GM18868 (cell line): ENCODE data around the gene WNT7B.
A peak's percentile ranks its signal among the peaks of the same experiment; 100 is the strongest.

Experiments
- ATAC-seq: cut with Tn5 transposase; IDR thresholded peaks from one replicate; pipeline ENCODE4 v1.9.1; 2021; ENCODE audit warnings: mild to moderate bottlenecking, moderate library complexity; ENCODE audit not compliant: unreplicated experiment

WNT7B gene

DNA sequence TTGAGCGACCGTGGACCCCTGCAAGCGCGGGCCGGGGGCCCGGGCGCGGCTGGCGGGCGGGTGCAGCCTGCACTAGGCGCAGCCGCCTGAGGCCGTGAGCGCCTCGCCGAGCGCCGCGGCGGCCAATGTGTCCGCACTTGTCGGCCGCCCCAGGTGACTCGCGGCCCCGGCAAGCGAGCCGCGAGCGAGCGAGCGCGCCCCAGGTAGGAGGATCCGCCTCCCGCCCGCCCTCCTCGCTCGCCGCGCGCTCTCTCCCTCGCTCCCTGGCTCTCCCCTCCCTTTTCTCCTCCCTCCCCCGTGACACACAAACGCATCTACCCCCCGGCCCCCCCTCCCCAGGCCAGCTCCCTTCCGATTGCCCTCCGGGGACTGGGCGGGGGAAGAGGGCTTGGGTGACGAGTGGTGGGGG, at the start of gene WNT7B:
Gene WNT7B, minus strand, starts transcription at position 160 of the 409 bp plus-strand sequence. CDS start 408 bp downstream, outside the sequence.
- no peak for ATAC-seq

DNA sequence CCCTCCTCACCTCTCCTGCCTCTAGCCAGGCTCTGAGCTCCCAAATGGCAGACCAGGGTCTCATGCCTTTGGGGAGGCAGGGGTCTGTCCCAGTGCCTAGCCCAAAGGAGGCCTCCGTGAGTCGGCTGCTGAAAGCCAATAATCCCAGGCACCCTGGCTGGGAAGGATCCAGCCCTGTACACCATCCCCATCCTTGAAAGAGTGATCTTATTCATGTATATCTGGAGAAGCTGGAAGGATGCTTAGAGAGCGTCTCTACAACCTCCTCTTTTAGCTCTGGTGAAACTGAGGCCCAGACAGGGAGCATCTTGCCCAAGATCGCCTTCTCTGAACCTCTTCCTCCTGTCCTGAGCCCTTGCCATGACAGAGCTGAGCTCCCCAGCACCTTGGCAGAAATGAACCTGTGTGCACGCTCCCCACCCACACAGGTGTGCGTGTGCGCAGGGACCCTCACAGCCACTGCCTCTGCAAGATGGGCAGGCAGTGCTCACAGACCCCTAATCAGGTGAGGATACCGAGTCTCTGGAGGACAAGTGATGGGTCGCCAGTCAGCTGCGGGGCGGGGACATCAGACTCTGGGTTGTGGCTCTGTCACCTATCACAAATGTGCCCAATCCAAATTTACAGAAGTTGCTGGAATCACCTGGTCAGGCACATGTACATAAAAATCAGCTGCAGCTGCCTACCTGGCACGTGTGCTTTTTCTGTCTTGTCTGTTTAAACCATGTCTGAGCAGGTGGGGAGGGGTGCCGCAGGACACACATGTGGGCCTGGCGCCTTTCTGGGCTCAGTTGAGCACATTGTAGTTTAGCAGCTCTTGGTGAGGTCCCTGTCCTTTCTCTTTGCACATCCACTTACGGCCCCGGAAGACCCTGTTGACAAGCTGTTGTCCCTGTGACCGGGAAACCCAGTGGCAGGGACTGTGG, 49.3 kb upstream of the WNT7B start:
- no peak for ATAC-seq

DNA sequence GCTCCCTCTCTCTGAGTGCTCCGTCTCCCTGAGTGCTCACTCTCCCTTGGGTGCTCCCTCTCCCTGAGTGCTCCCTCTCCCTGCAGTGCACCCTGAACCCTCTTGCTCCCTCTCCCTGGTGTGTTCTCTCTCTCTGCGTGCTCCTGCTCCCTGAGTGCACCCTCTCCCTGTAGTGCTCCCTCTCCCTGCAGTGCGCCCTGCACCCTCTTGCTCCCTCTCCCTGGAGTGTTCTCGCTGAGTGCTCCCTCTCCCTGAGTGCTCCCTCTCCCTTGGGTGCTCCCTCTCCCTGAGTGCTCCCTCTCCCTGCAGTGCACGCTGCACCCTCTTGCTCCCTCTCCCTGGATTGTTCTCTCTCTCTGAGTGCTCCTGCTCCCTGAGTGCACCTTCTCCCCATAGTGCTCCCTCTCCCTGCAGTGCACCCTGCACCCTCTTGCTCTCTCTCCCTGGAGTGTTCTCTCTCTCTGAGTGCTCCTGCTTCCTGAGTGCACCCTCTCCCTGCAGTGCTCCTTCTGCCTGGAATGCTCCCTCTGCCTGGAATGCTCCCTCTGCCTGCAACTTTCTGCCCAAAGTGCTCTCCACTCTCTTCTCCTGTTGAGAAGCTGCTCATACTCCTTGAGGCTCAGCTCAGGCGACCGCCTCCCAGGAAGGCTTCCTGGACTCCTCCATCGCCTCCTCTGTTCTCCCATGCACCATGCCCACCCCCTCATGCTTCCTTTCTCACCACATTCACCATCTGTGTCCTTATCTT, 48.4 kb upstream of the WNT7B start:
- ATAC-seq = no peak

DNA sequence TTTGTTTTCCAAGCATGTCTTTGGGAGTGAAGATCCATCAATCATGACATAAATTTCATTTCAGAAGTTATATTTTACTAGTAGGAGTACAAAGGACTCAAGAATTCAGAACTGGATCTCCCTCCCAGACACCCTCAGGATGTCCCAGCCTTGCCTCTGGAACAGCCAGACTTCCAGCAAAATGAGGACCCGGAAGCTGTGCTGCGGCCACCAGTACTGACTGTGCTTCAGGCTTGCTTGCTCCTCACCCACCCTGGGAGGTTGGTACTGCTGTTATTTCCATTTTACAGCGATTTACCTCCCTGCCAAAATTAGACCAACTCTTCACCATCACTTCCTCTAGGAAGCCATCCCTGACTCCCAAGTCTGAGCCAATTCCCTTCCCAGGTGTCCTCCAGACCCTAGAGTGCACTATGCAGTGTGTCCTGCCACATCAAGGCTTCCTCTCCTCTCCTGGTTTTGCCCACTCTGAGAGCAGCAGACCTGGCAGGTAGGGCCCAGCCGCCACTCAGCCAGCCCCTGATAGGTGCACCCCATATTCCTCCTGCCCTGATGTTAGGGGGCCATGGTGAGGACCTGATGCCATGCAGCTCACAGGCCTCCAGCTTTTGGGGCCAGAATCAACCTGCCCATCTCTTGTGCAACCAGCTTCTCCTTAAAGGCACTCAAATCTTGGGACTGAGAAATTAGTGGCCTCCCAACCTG, 47.3 kb upstream of the WNT7B start:
- ATAC-seq = no peak

DNA sequence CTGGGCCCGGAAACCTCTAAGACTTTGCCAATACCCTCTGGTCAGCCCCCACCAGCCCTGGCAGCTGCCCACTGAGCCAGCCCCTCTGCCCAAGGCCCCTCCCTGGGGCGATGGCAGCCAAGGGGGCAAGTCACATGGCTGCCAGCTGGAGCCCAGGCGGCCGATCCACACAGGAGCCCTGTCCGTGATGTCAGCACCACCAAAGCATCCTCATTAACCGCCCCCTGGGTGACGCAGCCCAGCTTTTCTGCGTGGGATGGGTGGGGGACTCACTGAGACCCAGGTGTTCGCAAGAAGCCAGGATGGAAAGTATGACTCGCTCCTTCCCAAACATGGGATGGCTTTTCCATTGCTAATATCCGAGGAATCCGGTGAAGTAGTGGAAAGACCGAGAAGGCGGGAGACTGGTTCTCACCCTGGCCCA, 46.6 kb upstream of the WNT7B start:
- no peak for ATAC-seq

DNA sequence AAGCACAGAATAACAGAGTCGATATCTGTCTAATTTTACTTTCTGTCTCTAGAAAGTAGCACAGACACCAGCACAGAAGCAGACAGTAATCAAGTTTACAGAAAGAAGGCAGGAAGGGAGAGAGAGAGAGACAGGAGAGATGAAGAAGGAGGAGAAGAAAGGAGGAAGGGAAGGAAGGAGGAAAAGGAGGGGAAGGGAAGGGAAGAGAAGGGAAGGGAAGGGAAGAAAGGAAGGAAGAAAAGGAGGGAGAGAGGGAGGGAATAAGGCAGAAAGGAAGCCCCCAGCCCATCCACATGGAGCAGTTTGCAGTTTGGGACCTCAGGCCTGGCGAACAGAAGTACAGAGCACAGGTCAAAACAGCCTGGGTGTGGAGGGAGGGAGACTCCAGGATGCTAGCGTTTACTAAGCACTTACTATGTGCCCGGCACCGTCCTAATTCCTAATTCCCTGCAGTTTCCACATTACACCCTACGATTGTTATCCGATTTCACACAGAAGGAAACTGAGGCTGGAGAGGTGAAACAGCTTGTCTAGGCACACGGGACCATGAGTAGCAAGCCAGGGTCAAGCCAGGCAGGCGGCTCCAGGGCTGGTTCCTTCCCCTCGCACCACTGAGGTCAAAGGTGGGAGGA, 46.0 kb upstream of the WNT7B start:
- ATAC-seq = no peak

DNA sequence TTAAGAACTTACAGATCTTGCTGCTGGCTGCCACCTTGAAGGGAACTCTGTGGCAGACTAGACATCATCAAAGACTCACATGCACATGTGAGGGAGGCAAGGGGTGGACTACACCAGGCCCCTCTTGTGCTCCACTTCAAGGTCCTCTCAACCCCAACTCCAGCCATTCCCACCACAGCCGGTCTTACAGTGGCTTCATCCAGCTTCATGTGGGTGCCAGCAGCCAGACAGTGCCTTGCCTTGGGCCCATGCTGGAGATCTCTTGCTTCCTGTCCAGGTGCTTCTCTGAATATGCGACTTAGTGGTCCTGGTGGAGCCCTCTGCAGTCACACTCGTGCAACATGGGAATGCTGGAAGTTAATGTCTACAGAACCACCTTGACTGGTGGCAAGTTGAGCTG, 44.6 kb upstream of the WNT7B start:
- ATAC-seq = no peak

DNA sequence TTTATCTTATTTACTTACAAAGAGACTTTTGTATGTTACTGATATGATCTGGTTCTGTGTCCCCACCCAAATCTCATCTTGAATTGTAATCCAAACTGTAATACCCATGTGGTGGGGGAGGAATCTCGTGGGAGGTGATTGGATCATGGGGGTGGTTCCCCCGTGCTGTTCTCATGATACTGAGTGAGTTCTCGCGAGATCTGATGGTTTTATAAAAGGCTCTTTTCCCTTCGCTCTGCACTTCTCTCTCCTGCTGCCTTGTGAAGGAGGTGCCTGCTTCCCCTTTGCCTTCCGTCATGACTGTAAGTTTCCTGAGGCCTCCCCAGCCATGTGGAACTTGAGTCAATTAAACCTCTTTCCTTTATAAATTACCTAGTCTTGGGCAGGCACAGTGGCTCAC, 42.4 kb upstream of the WNT7B start:
- no peak for ATAC-seq

DNA sequence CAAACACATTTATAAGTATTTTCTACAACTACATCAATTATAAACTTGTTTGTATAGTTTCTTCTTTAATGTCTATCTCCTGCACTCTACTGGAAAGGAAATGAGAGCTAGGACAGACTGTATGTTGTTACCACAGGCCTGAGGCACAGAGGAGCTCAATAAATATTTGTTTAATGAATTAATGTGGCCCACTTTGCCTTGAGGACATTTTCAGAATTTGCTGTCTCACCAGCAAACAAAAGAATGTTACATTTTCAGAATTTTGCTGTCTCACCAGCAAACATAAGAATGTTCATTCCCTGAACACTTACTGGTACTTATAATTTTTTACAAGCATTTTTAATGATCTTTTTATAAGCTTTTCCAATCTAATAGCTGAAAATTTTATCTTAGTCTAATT, 41.9 kb upstream of the WNT7B start:
- no peak for ATAC-seq

DNA sequence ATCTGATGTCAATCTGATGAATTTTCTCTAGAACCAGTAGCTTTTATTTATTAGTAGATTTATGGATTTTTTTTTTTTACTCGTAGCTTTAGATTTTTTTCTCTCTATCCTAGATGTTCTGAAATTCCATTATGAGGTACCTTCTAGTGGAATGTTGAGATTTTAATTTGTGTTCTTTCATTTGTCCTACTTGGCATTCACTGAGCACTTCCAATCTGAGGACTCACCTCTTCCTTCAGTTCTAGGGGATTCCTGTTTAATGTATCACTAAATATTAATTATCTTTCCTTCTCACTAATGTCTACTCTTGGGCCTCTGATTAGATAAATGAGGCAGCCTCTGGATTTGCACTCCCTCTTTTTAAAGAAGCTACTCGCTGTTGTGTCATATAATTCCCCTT, 40.2 kb upstream of the WNT7B start:
- no peak for ATAC-seq

DNA sequence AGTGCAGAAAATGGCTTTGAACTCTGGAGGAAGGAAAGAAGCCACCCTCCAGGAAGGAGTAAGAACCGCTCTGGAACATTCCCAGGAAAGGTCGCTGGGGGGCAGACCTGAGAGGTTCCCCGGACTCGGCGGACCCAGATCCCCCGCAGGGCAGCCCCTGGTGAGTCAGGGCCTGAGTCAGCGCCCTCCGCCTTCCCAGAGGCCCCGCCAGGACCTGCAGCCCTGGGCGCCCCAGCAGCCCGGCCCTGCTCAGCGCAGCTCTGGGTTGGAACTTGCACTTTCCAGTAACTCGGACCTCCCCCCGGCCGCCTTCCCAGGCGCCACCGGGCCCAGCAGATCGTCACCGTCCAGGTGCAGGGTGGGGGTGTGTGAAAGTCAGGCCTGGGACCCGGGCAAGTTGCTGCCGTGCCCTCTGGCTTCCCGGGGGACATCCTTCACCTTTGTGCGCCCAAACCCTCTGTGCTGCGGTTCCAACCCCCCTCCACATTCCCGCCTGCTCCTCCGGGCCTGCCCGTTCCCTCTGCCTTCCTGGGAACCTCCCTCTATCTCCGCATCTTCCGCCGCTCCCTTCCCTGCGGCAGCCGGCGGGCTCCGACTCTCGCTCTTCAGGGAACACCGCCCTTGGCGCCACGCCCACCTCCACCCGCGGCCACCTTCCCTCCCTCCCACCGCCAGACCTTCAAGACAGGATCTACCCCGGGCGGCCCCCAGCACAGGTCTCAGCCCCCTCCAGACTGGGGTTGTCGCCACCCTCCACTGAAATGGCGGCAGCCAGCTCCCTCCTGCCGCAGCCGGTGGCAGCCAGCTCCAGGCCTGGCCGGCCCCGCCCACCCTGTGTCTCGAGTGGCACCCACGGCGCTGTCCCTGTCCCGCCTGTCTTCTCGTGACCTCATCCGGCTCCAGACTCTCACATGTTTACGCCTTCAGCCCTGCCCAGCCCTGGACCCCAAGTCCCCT, 36.8 kb upstream of the WNT7B start:
- ATAC-seq = peak; percentile 78

DNA sequence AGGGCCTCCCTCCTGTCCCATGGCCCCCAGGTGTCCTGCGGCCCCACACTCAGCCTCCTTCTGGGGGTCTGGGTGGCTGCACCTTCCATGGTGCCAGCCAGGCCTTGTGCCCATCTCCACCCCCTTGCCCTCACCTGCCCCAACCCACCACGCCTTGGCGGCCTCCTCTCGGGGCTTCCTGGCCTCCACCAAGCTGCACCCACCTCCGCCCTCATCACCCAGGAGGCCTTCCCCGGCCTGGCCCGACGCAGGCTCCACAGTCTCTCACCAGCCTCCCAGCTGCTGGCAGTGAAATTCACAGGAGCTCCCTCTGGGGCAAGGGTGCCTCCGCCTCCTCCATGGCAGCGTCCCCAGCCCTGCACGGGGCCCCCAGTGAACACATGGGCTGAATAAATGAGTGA, 35.9 kb upstream of the WNT7B start:
- no peak for ATAC-seq

DNA sequence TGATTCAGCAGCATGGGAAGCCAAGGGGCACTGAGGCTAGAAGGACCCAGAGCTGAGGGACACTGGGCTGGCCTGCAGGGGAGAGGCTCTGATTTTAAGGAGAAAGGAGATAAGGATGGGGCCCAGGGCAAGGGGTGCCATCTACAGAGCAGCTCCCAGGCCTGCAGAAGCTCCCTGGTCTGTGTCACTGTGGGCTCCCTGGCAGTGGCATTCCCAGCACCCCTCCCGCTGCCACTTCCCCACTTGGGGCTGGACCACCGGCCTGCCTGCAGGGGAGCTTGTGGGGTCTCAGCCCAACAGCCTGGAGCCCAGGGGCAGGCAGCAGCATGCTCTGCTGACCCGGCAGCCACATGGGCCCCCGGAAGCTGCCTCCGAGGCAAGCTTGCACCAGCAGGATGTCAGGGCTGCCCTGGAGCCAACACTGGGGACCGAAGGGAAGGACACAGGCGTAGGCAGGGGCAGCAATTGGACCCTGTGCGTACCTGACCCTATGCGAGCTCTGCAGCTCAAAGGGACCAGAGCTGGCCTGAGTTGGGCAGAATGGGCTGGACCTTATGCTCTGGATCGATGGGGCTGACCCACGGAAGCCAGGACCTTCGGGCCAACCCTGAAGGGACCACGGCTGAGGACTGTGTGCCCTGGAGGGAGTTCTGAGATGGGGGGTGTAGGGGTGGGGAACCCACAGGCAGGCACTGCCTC, 35.4 kb upstream of the WNT7B start:
- no peak for ATAC-seq

DNA sequence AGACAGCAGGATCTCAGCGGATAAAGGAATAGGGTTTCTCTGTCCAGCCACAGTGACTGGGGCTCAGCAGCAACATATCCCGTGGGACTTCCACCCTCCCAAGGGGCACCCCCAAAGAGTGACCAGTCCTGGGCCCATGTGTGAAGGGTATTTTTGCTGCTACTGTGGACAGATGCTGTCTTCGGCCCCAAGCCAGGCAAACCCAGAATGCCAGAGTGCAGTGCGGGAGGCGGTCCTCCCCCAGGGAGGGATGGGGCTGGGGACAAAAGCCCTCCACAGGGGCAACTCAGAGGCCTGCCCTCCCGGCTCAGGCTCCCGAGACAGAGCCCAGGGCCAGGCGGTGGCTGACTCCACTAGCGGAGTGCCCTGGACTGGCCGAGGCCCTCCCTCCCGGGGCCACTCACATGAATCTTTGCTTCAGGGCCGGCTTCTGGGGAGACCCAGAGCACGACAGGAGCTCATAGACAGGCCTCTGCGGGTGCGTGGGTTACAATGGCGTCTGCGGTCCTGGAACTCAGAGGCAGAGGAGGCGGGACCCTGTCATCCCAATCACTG, 34.7 kb upstream of the WNT7B start:
- ATAC-seq = no peak

DNA sequence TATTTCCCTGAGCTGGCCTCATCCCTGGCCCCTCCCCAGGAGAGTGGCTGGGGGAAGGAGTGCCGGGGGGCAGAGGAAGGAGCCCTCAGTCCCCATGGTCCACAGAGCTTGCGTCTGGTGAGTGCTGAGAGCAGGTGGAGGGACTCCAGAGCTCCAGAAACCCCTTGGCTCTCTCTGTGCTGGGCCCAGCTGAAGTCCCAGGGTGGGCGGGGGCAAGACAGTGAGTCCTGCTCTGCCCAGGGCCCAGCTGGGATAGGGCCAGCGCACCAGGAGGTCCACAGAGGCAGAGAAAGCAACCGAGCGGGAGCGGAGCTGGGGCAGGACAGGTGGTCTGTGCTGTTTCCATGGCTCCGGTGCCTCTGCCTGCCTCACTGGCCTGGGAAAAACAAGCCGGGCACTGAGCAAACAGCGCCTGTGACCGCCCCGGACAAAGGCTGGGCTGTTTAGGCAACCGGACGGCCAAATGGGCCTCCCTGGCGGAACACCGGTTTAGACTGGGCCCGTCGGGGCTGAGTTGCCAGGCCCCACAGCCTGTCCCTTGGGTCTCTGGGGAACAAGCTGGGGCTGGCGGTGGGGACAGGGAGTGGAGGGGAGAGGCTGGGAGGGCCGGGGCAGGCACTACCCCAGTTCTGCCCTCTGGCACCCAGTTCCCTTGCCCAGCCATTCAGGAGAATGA, 34.1 kb upstream of the WNT7B start:
- ATAC-seq = no peak

DNA sequence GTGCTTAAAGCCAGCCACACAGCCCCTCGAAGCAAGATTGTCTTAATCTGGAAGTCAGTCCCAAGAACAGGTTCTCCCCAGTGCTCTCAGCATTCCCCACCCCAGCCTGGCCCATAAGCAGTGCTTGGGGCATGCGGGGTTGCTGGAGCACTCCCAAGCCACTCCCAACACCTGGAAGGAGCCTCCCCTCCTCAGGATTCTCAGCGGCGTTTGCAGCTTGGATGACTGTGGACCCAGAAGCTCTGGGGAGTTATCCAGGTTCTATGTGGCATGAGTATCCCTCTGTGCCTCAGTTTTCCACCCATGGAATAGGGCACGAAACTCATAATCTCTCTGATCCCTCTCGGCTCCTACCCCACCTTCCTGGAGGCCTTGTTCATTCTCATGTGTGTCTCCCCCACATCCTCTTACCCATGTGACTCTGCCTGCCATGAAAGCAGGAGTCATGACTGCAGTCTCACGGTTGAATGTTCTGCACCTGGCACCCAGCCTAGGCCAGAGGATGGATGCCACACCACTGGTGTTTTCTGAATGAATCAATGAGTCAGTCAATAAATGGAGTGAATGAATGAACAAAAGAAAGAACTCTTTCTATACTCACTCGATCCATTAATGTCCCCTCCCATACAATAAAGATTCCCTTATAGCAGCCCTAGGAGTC, 33.4 kb upstream of the WNT7B start:
- ATAC-seq = no peak

DNA sequence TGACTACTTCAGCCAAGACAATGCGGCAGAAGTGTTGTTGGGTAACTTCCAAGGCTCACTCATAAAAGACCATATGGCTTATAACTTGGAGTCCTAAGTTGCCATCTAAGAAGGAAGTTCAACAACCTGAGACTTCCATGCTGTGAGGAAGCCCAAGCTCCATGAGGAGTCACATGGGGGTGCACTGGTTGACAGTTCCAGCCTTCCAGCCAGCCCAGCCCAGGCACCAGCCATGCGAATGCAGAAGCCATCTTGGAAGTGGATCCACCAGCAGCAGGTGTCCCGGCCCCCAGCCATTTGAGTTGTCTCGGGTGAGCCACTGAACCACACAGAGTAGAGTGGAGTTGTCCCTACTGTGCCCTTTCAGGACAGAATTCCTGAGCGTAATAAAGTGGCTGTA, 32.8 kb upstream of the WNT7B start:
- ATAC-seq = no peak
